Activated naive CD4-positive, alpha-beta T cell treated with anti-CD3 and anti-CD28 coated beads, Interleukin-2, amount 10 ng/mL, durations not matched to agents 7 days and 5 days (primary cell): ENCODE results near the gene CD19.
A peak's percentile ranks its signal among the peaks of the same experiment; 100 is the strongest.

Source experiments
- CTCF ChIA-PET: fragments of 350-600 bp; sonication (Branson Sonifier 250); formaldehyde crosslinking; loops from one replicate; lab custom pipeline; 2021; ENCODE audit warnings: antibody characterized with exemption; lab: Charles Lee
- DNase-seq: peaks from one replicate; pipeline ENCODE4 v3.0.0-alpha.2; 2020
- H3K27ac Mint-ChIP-seq: one replicate; pipeline ENCODE4 v1.8.0; 2021; ENCODE audit warnings: mild to moderate bottlenecking, moderate library complexity, mixed read lengths
- H3K27me3 Mint-ChIP-seq: one replicate; pipeline ENCODE4 v1.8.0; 2021; ENCODE audit warnings: mild to moderate bottlenecking, mixed read lengths
- H3K36me3 Mint-ChIP-seq: one replicate; pipeline ENCODE4 v1.8.0; 2021; ENCODE audit warnings: mixed read lengths
- H3K4me1 Mint-ChIP-seq: one replicate; pipeline ENCODE4 v1.8.0; 2021; ENCODE audit warnings: mixed read lengths
- H3K4me3 Mint-ChIP-seq: one replicate; pipeline ENCODE4 v1.8.0; 2021; ENCODE audit warnings: mild to moderate bottlenecking, moderate library complexity, mixed read lengths
- H3K9me3 Mint-ChIP-seq: one replicate; pipeline ENCODE4 v1.8.0; 2021; ENCODE audit warnings: mixed read lengths

CD19 gene

DNA sequence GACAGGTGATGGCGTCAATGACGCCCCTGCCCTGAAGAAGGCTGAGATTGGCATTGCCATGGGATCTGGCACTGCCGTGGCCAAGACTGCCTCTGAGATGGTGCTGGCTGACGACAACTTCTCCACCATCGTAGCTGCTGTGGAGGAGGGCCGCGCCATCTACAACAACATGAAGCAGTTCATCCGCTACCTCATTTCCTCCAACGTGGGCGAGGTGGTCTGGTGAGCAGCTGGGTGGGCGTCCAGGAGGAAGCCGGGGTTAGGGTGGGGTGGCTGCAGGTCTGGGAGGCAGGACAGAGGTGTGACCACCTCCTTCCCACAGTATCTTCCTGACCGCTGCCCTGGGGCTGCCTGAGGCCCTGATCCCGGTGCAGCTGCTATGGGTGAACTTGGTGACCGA, 29.9 kb upstream of the CD19 start:
- CTCF ChIA-PET, result no interaction called here
- Mint-ChIP-seq H3K4me1 (peaks cover 7% of the 10 kb centered on the region), H3K27me3 (no peaks in the 10 kb centered on the region), H3K36me3 (peaks cover 2% of the 10 kb centered on the region), H3K9me3 (no peaks in the 10 kb centered on the region), H3K4me3 (no peak overlapping the region), H3K27ac (no peak overlapping the region)
- no peak for DNase-seq

DNA sequence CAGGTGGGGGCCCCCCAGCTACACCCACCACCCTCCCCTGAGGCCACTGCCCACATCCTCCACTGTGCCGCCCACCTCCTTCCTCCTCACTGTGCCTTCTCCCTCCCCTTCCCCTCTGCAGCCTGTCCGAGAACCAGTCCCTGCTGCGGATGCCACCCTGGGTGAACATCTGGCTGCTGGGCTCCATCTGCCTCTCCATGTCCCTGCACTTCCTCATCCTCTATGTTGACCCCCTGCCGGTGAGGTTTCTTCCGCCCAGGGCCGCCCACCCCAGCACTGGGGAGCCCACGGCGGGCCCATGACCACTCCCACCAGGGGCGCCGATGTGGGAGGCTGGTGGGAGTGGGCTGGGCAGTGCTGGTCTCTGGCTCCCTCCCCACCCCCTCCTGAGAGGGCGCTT, 28.9 kb upstream of the CD19 start:
- Mint-ChIP-seq H3K36me3 (peaks cover 2% of the 10 kb centered on the region), H3K4me1 (peaks cover 7% of the 10 kb centered on the region), H3K27ac (no peak overlapping the region), H3K4me3 (no peak overlapping the region), H3K27me3 (no peaks in the 10 kb centered on the region), H3K9me3 (no peaks in the 10 kb centered on the region)
- CTCF ChIA-PET, result interaction anchor here (0.5 kb wide), 1 partner anchor 14 kb away, joined by 3 read pairs; no protein-coding TSS in a partner anchor
- no peak for DNase-seq

DNA sequence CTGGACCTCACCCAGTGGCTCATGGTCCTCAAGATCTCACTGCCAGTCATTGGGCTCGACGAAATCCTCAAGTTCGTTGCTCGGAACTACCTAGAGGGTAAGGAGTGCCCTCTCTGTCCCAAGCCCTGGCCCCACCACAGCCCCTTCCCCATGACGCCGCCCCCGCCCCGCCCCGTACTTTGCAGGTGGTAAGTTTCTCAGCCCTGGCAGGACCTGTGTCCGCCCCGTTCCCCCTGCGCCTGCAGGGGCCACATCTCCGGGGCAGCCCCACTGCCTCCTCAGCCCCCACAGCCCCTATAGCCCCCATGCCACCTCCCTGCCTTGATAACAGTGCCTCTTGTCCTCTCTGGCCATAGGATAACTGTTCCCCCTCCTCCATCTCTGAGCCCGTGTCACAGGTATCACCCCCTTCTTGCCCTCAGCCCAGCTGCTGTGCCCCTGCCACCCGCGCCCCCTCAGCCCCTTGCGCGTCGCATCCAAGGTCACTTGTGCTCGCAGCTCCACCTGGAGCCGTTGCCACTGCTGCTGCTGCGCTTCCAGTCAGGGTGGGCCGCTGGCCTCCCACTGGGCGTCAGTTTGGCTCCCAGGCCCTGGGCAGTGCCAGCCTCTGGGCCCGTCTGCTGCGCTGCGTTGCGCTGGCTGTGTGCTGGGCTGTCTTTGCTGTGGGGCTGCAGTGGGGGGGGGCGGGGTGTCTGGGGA, 28.3 kb upstream of the CD19 start:
- Mint-ChIP-seq H3K27ac (no peak overlapping the region), H3K36me3 (peaks cover 2% of the 10 kb centered on the region), H3K9me3 (no peaks in the 10 kb centered on the region), H3K27me3 (no peaks in the 10 kb centered on the region), H3K4me3 (no peak overlapping the region), H3K4me1 (peaks cover 7% of the 10 kb centered on the region)
- no peak for DNase-seq
- CTCF ChIA-PET, result interaction anchor here (0.5 kb wide), 1 partner anchor 13 kb away, joined by 3 read pairs; no protein-coding TSS in a partner anchor

DNA sequence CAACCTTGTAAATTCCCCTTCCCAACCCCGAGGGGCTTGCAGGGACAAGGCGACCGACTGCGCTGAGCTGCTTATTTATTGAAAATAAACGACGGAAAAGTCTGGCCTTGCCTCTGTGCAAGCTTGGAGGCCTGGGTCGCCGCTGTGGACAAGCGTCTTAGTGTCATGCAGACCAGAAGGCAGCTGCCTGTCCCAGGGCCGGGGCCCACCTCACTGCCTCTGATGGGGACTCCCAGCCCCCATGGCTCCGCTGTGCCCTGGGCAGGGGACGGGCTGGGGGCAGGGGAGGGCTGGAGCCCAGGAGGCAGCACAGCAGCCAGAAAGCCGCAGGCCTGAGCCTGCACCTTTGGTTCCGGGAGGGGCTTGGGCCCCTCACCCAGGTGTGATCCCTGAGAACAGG, 27.4 kb upstream of the CD19 start:
- no peak for DNase-seq
- H3K4me3 Mint-ChIP-seq, result no peak overlapping the region
- CTCF ChIA-PET, result no interaction called here
- no peaks in the 10 kb centered on the region for H3K27me3 Mint-ChIP-seq
- no peak overlapping the region for H3K27ac Mint-ChIP-seq
- H3K4me1 Mint-ChIP-seq, result peaks cover 7% of the 10 kb centered on the region
- peaks cover 5% of the 10 kb centered on the region for H3K36me3 Mint-ChIP-seq
- no peaks in the 10 kb centered on the region for H3K9me3 Mint-ChIP-seq

DNA sequence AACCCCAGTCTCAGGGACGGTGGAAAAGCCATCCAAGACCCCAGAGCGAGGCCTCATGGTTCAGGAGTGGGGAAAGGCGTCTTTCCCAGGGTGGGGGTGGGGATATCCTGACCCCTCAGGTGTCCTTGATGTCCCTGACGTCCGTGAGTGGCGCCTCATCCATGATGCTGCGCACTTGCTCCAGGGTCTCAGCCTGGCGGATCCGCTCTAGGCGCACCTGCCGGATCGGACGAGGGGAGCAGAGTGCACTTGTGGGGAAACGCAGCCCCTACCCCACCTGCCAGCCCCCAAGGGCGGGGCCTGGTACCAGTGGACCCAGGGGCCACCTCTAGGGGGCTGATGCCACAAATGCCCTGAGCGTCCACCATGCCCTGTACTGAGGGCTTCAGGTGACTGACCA, 26.9 kb upstream of the CD19 start:
- no peaks in the 10 kb centered on the region for H3K27me3 Mint-ChIP-seq
- DNase-seq, result no peak
- no peaks in the 10 kb centered on the region for H3K9me3 Mint-ChIP-seq
- H3K4me3 Mint-ChIP-seq, result no peak overlapping the region
- CTCF ChIA-PET, result no interaction called here
- peaks cover 5% of the 10 kb centered on the region for H3K36me3 Mint-ChIP-seq
- no peak overlapping the region for H3K27ac Mint-ChIP-seq
- H3K4me1 Mint-ChIP-seq, result peaks cover 7% of the 10 kb centered on the region

DNA sequence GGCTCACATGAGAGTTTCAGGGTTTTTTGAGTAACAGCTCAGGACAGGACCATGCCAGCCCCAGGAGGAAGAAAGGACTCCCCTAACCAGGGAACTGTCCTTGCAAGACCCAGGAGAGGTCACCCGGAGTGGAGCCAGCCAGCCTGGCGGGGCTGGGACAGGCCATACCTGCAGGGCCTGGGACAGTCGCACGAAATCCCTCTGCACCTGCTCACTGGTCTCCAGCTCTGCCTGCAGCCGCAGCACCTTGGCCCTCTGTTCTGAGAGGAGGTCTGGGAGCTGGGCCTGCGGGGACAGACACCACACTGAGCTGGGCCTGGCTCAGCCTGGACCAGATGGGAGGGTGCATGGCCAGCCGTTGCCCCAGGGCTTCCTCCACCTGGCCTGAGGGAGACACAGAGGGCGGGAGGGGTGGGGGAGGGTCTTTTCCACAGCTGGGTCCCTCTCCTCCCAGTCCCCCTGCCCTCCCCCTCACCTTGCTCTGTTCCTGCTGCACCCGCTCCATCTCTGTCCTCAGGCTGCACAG, 26.5 kb upstream of the CD19 start:
- peak overlapping the region; percentile 45 for H3K27ac Mint-ChIP-seq
- peaks cover 5% of the 10 kb centered on the region for H3K4me1 Mint-ChIP-seq
- H3K27me3 Mint-ChIP-seq, result no peaks in the 10 kb centered on the region
- no peak overlapping the region for H3K4me3 Mint-ChIP-seq
- H3K36me3 Mint-ChIP-seq, result peaks cover 5% of the 10 kb centered on the region
- CTCF ChIA-PET, result no interaction called here
- no peak for DNase-seq
- H3K9me3 Mint-ChIP-seq, result no peaks in the 10 kb centered on the region

DNA sequence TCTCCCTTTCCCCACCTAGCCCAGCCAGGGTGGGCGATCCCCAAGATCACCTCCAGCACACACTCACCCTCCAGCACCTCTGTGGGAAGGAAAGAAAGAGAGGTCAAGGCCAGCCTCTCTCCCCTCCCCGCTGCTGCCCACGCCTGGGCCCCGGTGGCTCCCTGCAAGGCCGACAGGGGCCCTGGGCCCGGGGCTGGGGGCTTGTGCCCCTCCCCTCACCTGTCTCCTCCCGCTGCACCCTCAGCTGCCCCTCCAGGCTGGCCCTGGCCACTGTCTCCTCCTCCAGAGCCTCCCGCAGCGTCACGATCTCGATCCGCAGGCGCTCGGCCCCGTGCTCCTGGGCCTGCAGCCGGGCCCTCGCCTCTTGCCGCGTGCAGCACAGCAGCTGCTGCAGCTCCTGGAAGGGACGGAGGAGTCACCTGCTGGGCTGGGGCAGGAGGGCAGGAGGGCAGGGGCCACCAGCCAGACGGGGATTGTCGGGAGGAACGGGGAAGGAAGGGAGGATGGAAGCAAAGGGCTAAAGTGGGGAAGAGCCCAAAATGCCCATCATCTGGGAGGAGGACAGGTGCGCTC, 25.9 kb upstream of the CD19 start:
- no peak overlapping the region for H3K4me3 Mint-ChIP-seq
- no peak overlapping the region for H3K27ac Mint-ChIP-seq
- no peak for DNase-seq
- no peaks in the 10 kb centered on the region for H3K9me3 Mint-ChIP-seq
- no peaks in the 10 kb centered on the region for H3K27me3 Mint-ChIP-seq
- peaks cover 5% of the 10 kb centered on the region for H3K36me3 Mint-ChIP-seq
- H3K4me1 Mint-ChIP-seq, result peaks cover under 1% of the 10 kb centered on the region
- CTCF ChIA-PET, result no interaction called here

DNA sequence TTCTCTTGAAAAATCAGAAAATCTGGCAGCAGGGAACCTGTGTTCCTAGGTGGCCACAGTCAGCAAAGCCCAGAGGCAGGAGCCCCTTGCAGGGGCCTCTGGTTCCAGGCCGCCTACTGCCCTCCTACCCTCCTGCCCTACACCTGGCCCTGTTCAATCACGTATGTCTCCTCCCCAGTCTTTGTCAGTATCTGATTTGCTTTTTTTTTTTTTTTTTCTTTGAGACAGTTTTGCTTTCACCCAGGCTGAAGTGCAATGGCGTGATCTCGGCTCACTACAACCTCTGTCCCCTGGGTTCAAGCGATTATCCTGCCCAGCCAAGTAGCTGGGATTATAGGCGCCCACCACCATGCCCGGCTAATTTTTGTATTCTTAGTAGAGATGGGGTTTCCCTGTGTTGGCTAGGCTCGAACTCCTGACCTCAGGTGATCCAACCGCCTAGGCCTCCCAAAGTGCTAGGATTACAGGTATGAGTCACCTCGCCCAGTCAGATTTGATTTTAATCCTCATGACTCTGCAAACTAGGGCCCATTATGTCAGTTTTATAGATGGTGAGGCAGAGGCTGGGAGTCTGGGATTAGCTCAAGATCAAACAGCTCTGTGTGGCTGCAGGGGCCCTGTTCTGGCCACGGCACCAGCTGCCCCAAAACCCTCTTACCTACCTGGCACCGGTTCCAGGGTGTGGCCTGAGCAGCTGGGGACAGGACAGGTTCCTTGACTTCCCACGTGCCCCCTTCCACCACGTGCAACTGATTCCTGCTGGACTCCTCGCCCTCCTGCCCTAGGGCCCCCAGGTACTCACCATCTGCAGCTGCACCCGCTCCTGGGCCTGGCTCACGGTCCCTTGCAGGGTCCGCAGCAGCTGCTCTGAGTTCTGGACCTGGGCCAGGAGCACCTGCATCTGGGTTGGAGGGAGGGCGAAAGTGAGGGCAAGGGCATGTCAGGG, 21.4 kb upstream of the CD19 start:
- no peak overlapping the region for H3K4me3 Mint-ChIP-seq
- no peak overlapping the region for H3K27ac Mint-ChIP-seq
- H3K4me1 Mint-ChIP-seq, result no peaks in the 10 kb centered on the region
- H3K27me3 Mint-ChIP-seq, result no peaks in the 10 kb centered on the region
- H3K36me3 Mint-ChIP-seq, result peaks cover 19% of the 10 kb centered on the region
- no peak for DNase-seq
- CTCF ChIA-PET, result interaction anchor here (0.6 to 1.7 kb wide), 2 partner anchors 12 to 35 kb away, joined by 3 to 4 read pairs; no protein-coding TSS in a partner anchor
- H3K9me3 Mint-ChIP-seq, result no peaks in the 10 kb centered on the region

DNA sequence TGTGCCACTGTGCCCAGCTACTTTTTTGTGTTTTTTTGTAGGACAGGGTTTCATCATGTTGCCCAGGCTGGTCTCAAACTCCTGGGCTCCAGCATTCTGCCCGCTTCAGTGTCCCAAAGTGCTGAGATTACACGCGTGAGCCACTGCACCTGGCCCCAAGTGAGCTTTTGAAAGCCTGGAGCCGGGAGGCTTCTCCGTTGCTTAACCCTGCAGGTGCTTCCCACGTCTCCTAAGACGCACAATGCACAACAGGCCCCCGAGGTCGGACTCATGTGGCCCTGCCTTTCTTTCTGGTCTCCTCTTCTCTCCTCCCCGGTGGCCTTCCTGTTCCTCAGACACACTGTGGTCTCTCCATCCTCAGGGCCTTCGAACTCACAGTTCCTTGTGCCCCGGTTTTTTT, 19.2 kb upstream of the CD19 start:
- H3K36me3 Mint-ChIP-seq, result peaks cover 24% of the 10 kb centered on the region
- no peaks in the 10 kb centered on the region for H3K27me3 Mint-ChIP-seq
- no peaks in the 10 kb centered on the region for H3K4me1 Mint-ChIP-seq
- DNase-seq, result no peak
- H3K4me3 Mint-ChIP-seq, result no peak overlapping the region
- H3K27ac Mint-ChIP-seq, result no peak overlapping the region
- H3K9me3 Mint-ChIP-seq, result no peaks in the 10 kb centered on the region
- CTCF ChIA-PET, result no interaction called here

DNA sequence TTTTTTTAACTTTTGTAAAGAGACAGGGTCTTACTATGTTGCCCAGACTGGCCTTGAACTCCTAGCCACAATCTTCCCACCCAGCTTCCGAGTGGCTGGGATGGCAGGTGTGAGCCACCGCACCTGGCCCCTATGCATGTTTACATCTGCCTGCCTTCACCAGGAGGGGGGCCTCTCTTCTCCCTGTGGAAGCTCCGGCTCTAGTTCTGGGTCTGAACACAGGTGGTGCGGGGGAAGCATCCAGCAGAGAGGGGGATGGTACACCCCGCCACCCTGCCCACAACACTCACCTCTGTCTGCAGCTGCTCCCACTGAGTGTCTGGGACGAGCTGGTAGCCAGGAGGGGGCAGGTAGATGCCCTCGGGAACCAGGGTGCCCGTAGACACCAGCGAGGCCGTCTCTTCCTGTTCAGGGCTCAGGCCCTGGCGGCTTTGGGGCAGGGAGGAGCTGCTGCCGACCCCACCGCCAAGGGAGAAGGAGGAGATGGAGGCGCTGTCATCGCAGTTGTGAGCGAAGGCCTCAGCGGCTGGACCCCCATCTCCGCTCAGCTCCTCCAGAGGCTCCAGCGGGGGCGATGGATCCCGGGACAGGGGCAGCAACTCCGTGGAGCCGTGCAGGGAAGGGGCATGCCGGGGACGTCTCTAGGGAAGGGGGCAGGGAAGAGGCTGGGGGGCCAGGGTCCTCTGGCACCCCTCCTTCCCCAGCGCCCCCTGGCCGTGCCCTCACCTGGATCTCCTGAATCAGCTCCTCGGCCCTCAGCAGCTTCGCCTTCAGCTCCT, 17.6 kb upstream of the CD19 start:
- peaks cover 23% of the 10 kb centered on the region for H3K36me3 Mint-ChIP-seq
- no peak for DNase-seq
- H3K27me3 Mint-ChIP-seq, result no peaks in the 10 kb centered on the region
- no peaks in the 10 kb centered on the region for H3K4me1 Mint-ChIP-seq
- H3K9me3 Mint-ChIP-seq, result no peaks in the 10 kb centered on the region
- CTCF ChIA-PET, result no interaction called here
- no peak overlapping the region for H3K4me3 Mint-ChIP-seq
- no peak overlapping the region for H3K27ac Mint-ChIP-seq

DNA sequence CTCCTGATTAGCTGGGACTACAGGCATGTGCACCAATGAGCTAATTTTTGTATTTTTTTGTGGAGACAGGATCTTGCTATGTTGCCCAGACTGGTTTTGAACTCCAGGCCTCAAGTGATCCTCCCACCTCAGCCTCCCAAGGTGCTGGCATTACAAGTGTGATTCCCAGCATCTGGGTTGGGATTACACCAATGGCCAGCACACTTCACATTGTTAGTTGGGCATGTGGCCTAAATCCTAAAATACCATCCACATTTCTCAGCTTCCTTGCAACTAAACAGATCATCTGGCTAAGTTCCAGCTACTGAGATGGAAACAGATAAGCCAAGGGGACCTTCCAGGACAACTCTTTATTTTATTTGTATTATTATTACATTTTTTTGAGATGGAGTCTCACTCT, 16.6 kb upstream of the CD19 start:
- peaks cover 30% of the 10 kb centered on the region for H3K36me3 Mint-ChIP-seq
- H3K27me3 Mint-ChIP-seq, result no peaks in the 10 kb centered on the region
- no peak overlapping the region for H3K4me3 Mint-ChIP-seq
- CTCF ChIA-PET, result interaction anchor here (0.7 kb wide), 1 partner anchor 365 kb away, joined by 3 read pairs; no protein-coding TSS in a partner anchor
- no peaks in the 10 kb centered on the region for H3K4me1 Mint-ChIP-seq
- H3K9me3 Mint-ChIP-seq, result no peaks in the 10 kb centered on the region
- H3K27ac Mint-ChIP-seq, result no peak overlapping the region
- no peak for DNase-seq

DNA sequence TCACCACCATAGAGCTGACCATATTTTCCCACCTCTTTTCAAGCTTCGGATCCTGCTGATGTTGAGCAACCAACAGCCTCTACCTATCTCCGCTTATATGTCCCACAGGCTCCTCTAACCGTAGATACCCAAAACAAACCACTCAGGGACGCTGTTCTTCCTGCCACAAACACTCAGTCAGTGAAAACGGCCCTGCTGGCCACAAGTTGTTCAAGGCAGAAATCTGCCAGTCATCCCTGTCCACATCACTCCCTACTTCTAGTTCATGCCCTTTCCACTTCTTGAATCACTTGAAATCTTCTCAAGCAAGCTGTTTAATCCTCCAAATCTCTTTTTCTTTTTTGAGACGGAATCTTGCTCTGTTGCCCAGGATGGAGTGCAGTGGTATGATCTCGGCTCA, 14.7 kb upstream of the CD19 start:
- DNase-seq, result no peak
- Mint-ChIP-seq H3K4me1 (no peaks in the 10 kb centered on the region), H3K4me3 (no peak overlapping the region), H3K36me3 (peaks cover 31% of the 10 kb centered on the region), H3K27me3 (no peaks in the 10 kb centered on the region), H3K27ac (peak overlapping the region; percentile 65), H3K9me3 (no peaks in the 10 kb centered on the region)
- CTCF ChIA-PET, result interaction anchor here (0.7 kb wide), 1 partner anchor 14 kb away, joined by 3 read pairs; no protein-coding TSS in a partner anchor

DNA sequence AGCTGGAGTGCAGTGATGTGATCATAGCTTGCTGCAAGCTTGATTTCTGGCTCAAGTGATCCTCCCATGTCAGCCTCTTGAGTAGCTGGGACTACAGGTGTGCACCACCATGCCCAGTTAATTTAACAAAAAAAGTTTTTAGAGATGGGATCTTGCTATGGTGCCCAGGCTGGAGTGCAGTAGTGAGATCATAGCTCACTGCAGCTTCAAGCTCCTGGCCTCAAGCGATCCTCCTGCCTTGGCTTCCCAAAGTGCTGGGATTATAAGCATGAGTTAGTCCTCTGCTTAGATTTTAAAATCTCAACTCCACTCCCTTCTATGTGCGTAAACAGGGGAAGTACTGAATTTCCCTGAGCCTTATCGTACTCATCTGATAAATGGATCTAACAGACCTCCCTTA, 13.1 kb upstream of the CD19 start:
- CTCF ChIA-PET, result interaction anchor here (1.8 kb wide), 1 partner anchor 26 kb away, joined by 4 read pairs; no protein-coding TSS in a partner anchor
- Mint-ChIP-seq H3K36me3 (peaks cover 25% of the 10 kb centered on the region), H3K4me3 (no peak overlapping the region), H3K4me1 (peaks cover 4% of the 10 kb centered on the region), H3K9me3 (no peaks in the 10 kb centered on the region), H3K27ac (no peak overlapping the region), H3K27me3 (no peaks in the 10 kb centered on the region)
- DNase-seq, result no peak
